Stimulated activated CD8-positive, alpha-beta memory T cell treated with anti-CD3 and anti-CD28 coated beads, Interleukin-2, amount 100 ng/mL, for 1 hour (primary cell): Measurements from ENCODE around the gene FREM3.
"Not testable (repeated sequence)": the region's sequence is repeated elsewhere in the genome, so short reads cannot be mapped to it uniquely, and the experiment has no call there.

Source experiments
- DNase-seq, 2 donors: peaks; one replicate each; pipeline ENCODE4 v3.0.0-alpha.2; 2020; ENCODE audit warnings: low read depth in 2 of 2

Gene FREM3

DNA sequence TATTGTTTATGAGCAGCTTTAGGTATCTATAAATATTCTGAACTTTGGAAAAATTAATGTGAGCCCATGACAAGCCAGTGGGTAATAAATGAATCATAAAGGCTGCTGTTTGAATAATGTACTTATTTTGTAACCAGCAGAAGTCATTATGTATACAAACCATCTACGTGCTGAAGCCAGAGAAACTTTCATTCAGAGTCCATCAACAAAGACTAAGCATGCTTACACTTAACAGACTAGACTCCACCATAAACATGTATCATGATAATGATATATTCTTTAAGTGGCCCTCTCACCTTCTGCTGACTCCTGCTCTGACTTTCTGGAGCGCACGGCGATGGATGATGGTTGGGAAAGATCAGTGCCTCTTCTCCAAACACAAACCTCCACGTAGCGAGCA lies 114.9 kb downstream of the FREM3 start:
- DNase-seq: no peak

DNA sequence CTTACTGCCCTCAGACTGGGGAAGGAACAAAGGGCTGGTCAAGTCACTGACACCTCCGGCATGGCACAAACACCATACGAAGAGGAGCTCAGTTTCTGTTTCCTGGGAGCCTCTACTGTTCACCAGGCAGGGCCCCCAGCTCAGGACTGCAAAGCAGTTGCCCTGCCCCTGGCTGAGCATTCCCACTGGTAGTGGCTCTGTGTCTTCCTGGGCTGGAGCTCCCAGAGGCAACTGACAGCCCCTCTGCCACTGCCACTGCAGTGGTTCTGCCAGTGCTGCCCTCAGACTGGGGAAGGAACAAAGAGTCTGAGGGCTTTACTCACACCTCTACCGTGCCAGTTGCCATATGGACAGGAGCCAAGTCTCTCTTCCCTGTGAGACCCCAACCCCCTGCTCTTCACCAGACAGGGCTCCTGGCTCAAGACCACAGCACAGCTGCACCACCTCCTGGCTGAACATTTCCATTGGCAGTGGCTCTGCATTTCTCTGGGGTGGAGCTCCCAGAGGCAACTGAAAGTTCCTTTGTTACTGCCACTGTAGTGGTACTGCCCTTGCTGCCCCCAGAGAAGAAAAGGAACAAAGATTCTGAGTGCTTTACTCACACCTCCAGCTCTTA lies 119.0 kb downstream of the FREM3 start:
- DNase-seq: no peak

DNA sequence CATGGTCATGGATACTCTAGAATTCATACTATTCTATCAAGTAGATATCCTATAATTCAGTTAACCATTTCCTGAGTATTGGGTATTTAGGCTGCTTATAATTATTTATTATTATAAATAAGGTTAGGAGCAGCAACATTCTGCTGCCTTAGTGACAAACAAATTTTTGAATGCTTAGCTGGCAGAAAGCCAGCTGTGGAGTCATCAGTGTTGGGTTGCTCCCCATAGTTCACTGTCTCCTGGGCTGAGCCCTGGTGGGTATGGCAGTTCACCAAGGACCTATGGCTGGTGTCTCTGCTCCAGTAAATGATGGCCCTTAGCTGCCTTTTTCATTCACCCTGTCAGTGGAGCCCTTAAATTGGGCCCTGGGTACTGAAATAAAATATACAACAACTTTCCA lies 125.1 kb downstream of the FREM3 start:
- DNase-seq: no peak

DNA sequence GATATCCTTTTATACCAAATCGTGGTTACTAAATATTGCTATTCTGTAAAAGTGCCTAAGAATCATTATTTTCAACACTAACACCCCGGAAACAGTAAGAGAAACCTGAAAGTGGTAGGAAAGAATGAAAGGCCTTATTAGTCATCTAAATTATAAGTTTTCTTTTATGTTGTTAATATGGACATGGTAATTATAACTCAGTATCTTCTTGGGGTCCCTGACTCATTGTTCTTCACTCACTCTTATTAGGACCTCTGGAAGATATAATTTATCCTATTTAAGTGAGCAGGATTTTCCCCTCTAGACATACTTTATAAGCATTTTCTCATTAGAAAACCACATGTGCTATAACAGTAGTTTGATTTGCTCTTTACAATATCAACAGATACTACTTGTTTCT lies 136.0 kb downstream of the FREM3 start:
- no peak for DNase-seq

- peak in 1 of 2 donors; percentile 9 for DNase-seq
Measured at GRCh38 chr4:143559757-143560147, 140.7 kb downstream of the FREM3 start.

DNA sequence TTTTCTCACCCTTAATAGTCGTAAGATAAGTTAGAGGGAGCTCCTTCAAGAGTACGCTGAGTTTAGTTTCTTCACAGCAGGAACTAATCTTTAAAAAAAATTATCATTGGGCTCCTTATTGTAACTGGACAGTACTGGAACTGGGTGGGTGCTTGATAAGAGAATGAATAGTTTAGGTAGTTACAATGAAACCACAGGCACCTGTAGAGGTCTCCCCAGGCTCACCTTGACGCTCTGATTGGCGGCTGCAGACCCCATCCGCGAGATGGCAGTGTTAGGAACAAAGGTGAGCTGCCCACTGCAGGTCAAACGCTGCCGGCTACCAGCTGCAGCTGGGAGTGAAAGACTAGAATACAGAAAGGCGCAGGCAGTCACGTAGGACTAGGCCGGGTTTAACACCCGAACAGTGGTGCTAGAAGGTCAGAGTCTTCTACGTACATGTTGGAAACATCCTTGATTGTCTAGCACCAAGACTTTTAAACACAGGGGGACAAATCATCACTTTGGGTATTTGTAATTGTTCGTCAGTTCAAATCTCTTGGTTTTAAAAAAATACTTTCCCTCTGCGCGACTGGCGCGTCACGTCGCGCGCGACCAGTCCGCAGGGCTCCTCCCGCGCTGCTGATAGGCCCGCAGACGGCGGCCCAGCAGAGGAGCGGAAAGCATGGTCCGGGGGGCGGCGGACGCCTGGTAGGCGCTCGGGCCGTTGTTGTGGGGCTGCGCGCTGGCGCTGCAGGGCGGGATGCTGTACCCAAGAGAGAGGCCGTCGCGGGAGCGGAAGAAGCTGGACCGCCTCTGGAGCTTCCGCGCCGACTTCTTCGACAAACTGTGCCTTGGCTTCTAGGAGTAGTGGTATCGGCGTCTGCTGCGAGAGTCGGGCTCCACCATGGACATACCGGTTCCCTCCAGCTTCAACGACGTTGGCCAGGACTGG lies 141.4 kb downstream of the FREM3 start:
- peak; percentile 21 to 54 for DNase-seq

DNA sequence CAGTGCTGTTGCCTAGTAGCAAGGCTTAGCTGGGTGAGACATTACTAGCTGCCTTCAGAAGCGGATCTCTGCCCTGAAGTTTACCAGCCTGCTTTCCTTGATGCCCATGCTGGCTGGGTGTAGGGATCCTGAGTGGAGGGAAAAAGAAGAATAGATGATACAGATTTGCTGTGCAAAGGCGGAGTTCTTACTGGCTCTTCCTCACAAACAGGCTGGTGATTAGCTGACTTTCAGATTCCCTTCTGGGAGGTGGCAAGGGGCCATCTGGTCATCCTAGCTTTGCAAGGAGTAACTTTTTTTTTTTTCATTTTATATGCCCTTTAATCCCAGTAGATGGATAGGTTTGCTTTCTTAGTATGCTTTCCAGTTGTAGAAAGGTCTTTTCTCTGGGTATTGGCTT lies 142.2 kb downstream of the FREM3 start:
- no peak for DNase-seq

GRCh38 chr4:143555676-143556075 lies 144.8 kb downstream of the FREM3 start:
- DNase-seq: no peak

- DNase-seq: no peak
Measured at GRCh38 chr4:143554728-143555597, 145.5 kb downstream of the FREM3 start.

GRCh38 chr4:143549928-143550327 lies 150.5 kb downstream of the FREM3 start:
- DNase-seq: no peak

GRCh38 chr4:143539670-143540023 lies 160.8 kb downstream of the FREM3 start:
- DNase-seq: no peak

DNA sequence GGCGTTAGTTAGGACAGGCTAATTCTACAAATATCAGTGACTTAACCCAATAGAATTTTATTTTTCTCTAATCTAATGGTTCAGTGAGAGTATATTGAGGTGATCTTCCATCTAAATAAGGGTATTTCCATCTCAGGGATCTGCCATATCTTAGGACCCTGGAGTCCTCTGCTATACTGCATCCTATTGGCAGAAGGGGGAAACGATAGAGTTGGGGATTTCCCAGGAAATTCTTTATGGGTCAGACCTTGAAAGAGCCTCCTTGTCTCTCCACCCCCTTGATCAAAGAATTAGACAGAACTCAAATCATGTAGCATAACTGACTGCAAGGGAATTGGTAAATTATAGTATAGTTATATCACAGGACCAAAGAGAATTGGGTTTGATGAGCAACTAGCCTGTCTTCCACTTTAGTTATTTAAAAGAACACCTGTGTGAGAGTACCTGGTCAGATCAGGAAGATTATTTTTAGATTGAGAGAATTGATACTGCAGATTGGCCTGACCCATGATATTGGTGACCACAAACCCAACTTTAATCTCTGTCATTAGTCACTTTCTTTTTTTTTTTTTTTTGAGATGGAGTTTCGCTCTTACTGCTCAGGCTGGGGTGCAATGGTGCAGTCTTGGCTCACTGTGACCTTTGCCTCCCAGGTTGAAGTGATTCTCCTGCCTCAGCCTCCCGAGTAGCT lies 161.4 kb downstream of the FREM3 start:
- DNase-seq: no peak

- DNase-seq: no peak
Measured at GRCh38 chr4:143531788-143532491, 168.5 kb downstream of the FREM3 start.

DNA sequence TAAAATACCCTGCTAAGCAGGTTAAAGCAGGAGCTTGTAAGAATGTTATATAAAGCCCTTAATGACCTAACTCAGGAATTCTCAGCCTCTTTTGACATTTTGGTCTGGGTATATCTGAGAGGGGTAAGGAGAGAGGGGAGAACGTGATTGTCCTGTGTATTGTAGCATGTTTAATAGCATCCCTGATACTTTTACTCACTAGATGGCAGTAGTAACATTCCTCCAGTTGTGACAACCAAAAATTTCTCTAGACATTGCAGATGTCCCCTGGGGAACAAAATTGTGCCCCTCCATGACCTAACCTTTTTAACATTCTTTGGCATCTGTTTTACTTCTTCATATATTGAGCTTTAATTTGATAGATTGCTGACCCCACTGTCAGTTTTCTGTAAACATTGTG lies 169.1 kb downstream of the FREM3 start:
- no peak for DNase-seq

GRCh38 chr4:143528046-143528445 lies 172.4 kb downstream of the FREM3 start:
- not testable (repeated sequence) for DNase-seq
